Mucosa of descending colon (tissue), 3 donors: ENCODE measurements around the gene TMEM198. TPM values are rescaled to one million over a fixed set of nuclear protein-coding genes. Genes with fewer than 3 reads are reported as not detected.
A peak's percentile ranks its signal among the peaks of the same experiment; 100 is the strongest.

Experiments
- ATAC-seq: fragments of 200-7000 bp; cut with Tn5 transposase; one replicate; pipeline ENCODE4 v1.9.1; 2020; ENCODE audit warnings: mild to moderate bottlenecking, moderate library complexity
- DNase-seq, 3 donors: peaks; one replicate each; pipeline ENCODE4 v3.0.0-alpha.2; 2020
- H3K36me3 ChIP-seq: fragments of 200-600 bp; one replicate; pipeline ENCODE4 v1.8.0; 2021; ENCODE audit warnings: low read depth, mild to moderate bottlenecking
- H3K4me1 ChIP-seq: fragments of 200-600 bp; one replicate; pipeline ENCODE4 v1.8.0; 2021; ENCODE audit warnings: low read depth, mild to moderate bottlenecking
- H3K4me3 ChIP-seq: fragments of 200-600 bp; one replicate; pipeline ENCODE4 v1.8.0; 2021; ENCODE audit warnings: mild to moderate bottlenecking
- H3K9me3 ChIP-seq: fragments of 200-600 bp; one replicate; pipeline ENCODE4 v1.8.0; 2021; ENCODE audit warnings: mild to moderate bottlenecking
- CTCF ChIP-seq: fragments of 200-600 bp; IDR thresholded peaks from one replicate; pipeline ENCODE4 v1.8.0; 2022; ENCODE audit warnings: antibody characterized with exemption, mild to moderate bottlenecking
- intact Hi-C, 2 donors: fragments of 100-400 bp; cut with DNase I in 1 of 2; cut with micrococcal nuclease in 1 of 2; formaldehyde crosslinking; loops; one replicate each; pipeline versions ENCODE4 v1.11.0 to v1.11.1; 2022; cut with DNase I, micrococcal nuclease
- total RNA-seq, 3 donors: library from RNA; stranded (reverse); fragmentation: NEBNext Ultra II Directional in 2 of 3; extraction: Animal tissue kit (Norgen Biotek cat#: 25700) in 2 of 3; gene quantifications; one replicate each; pipeline versions ENCODE4 v1.2.1 to v1.2.4, GENCODE V29; 2021 to 2023
- donor health status: DM: no; HTN: no; CAD: no; lungs with moderate emphysema.
- donor health status: DM: no; HTN: no; CAD: no.
- donor health status: DM: no; HTN: yes; CAD: no.

Gene TMEM198
- total RNA-seq, 3 donors from 2014 or later = 0.69 to 2.7 (median 2.7) TPM

- Histone ChIP-seq H3K36me3 (no peaks in the 10 kb centered on the region), H3K9me3 (no peaks in the 10 kb centered on the region), H3K4me3 (peak overlapping the region; percentile 37), H3K4me1 (peaks cover 25% of the 10 kb centered on the region)
- ATAC-seq (peak; percentile 82), DNase-seq (peak; percentile 94 to 96 (median 95))
- no peak for TF ChIP-seq CTCF
- intact Hi-C loops = no loop called here
These were observed 46.1 kb upstream of the TMEM198 start for GRCh38 chr2:219497495-219498279.

GRCh38 chr2:219498280-219499057, 45.4 kb upstream of the TMEM198 start, which contains the start of gene GMPPA:
Gene GMPPA (plus strand): TSS chr2:219498891. CDS start chr2:219499976, 1,085 bp downstream.
- Histone ChIP-seq H3K4me3 (peak within 1 kb of the TSS; percentile 37), H3K9me3 (no peaks in the 10 kb centered on the region), H3K36me3 (no peaks in the 10 kb centered on the region), H3K4me1 (peaks cover 25% of the 10 kb centered on the region)
- intact Hi-C loops = no loop called here
- ATAC-seq = peak; percentile 92
- peak; percentile 97 to 98 (median 98) for DNase-seq
- TF ChIP-seq CTCF = no peak

- no peaks in the 10 kb centered on the region for H3K36me3 ChIP-seq
- intact Hi-C loops = no loop called here
- TF ChIP-seq CTCF = no peak
- H3K4me1 ChIP-seq = peaks cover 25% of the 10 kb centered on the region
- ATAC-seq (no peak), DNase-seq (no peak)
- H3K9me3 ChIP-seq = no peaks in the 10 kb centered on the region
- H3K4me3 ChIP-seq = peak overlapping the region; percentile 37
These were observed 44.8 kb upstream of the TMEM198 start for GRCh38 chr2:219499058-219499307.

- no peak for TF ChIP-seq CTCF
- Histone ChIP-seq H3K4me3 (no peak overlapping the region), H3K4me1 (peaks cover 25% of the 10 kb centered on the region), H3K9me3 (no peaks in the 10 kb centered on the region), H3K36me3 (no peaks in the 10 kb centered on the region)
- ATAC-seq (no peak), DNase-seq (no peak)
- intact Hi-C loops = no loop called here
These were observed 44.3 kb upstream of the TMEM198 start for GRCh38 chr2:219499555-219499954.

- ATAC-seq (no peak), DNase-seq (no peak)
- Histone ChIP-seq H3K36me3 (no peaks in the 10 kb centered on the region), H3K4me1 (peaks cover 25% of the 10 kb centered on the region), H3K9me3 (no peaks in the 10 kb centered on the region), H3K4me3 (no peak overlapping the region)
- intact Hi-C loops = no loop called here
- no peak for TF ChIP-seq CTCF
These were observed 43.7 kb upstream of the TMEM198 start for GRCh38 chr2:219500135-219500534.
